WERI-Rb-1 (cell line): ENCODE data around the gene RERE.

Experiments
- DNase-seq: peaks from one replicate; pipeline ENCODE4 v3.0.0-alpha.2; 2020
- H3K27ac ChIP-seq: fragments of 250-450 bp; sonication (Bioruptor Pico); 2 replicates; pipeline ENCODE4 v1.5.1; 2020; ENCODE audit warnings: mild to moderate bottlenecking, moderate library complexity
- H3K27me3 ChIP-seq: fragments of 250-450 bp; sonication (Bioruptor Pico); 2 replicates; pipeline ENCODE4 v1.5.1; 2021; ENCODE audit warnings: mild to moderate bottlenecking, low read depth, moderate library complexity; ENCODE audit not compliant: insufficient read depth, severe bottlenecking
- H3K36me3 ChIP-seq: fragments of 250-450 bp; sonication (Bioruptor Pico); 2 replicates; pipeline ENCODE4 v1.5.1; 2020; ENCODE audit warnings: mild to moderate bottlenecking, moderate library complexity
- H3K4me3 ChIP-seq: 2 replicates; pipeline ENCODE4 v1.5.1; 2011; ENCODE audit warnings: low read depth, mild to moderate bottlenecking, control low read depth, low read length
- H3K9me3 ChIP-seq: fragments of 250-450 bp; sonication (Bioruptor Pico); 2 replicates; pipeline ENCODE4 v1.5.1; 2021; ENCODE audit warnings: mild to moderate bottlenecking, moderate library complexity; ENCODE audit not compliant: severe bottlenecking
- TF ChIP-seq, protein P1 (sequence below): IDR thresholded peaks from 2 replicates; pipeline ENCODE4 v1.5.1; 2011; ENCODE audit warnings: low read depth, mild to moderate bottlenecking, control low read depth, inconsistent platforms, low read length

The RERE gene

DNA sequence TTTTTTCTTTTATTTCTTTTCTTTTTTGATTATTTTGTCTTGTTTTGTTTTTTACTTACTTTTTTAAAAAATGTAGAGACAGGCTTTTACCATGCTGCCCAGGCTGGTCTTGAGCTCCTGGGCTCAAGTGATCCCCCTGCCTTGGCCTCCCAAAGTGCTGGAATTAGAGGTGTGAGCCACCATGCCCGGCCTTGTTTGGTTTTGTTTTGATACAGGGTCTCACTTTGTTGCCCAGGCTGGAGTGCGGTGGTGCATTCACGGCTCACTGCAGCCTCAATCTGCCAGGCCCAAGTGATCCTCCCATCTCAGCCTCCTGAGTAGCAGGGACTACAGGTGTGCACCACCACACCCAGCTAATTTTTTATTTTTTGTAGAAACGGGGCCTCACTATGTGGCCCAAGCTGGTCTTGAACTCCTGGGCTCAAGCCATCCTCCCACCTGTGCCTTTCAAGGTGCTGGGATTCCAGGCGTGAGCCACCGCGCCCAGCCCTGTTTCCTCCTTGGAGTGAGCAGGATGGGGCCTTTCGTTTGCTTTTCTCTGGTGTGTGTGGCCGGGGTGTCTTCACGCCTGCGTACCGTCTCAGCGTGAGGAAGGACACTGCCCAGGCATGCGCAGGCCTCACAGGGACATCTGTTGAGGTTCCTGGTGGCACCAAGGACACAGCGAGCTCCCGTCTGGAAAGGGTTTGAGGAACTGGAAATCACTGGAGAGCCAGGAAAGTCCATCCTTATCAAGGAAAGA, 484.0 kb downstream of the RERE start:
- H3K9me3 ChIP-seq, result no peaks in the 10 kb centered on the region
- H3K36me3 ChIP-seq, result no peaks in the 10 kb centered on the region
- no peak overlapping the region for H3K4me3 ChIP-seq
- H3K27ac ChIP-seq, result no peak overlapping the region
- no peaks in the 10 kb centered on the region for H3K27me3 ChIP-seq
- TF ChIP-seq, protein P1, sequence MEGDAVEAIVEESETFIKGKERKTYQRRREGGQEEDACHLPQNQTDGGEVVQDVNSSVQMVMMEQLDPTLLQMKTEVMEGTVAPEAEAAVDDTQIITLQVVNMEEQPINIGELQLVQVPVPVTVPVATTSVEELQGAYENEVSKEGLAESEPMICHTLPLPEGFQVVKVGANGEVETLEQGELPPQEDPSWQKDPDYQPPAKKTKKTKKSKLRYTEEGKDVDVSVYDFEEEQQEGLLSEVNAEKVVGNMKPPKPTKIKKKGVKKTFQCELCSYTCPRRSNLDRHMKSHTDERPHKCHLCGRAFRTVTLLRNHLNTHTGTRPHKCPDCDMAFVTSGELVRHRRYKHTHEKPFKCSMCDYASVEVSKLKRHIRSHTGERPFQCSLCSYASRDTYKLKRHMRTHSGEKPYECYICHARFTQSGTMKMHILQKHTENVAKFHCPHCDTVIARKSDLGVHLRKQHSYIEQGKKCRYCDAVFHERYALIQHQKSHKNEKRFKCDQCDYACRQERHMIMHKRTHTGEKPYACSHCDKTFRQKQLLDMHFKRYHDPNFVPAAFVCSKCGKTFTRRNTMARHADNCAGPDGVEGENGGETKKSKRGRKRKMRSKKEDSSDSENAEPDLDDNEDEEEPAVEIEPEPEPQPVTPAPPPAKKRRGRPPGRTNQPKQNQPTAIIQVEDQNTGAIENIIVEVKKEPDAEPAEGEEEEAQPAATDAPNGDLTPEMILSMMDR, result no peak
- no peak for DNase-seq

DNA sequence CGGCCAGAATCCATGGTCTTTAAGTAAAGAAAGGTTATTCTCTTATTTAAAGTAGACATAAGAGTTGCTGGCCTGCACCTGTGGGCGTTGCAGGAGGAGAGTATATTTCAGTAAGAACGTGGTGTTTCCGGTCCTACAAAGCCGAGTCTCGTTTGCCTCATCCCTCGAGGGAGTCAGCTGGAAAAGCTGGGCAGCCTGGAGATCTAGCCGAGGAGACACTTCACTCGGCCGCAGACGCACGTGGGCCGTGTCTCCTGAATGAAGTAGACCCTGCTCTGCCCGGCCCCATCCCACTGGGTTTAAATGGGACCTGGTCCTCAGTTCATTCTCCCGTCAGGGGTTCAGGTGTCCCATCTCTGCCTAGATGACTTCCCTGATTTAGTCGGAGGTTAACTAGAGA, 484.6 kb downstream of the RERE start:
- no peaks in the 10 kb centered on the region for H3K36me3 ChIP-seq
- TF ChIP-seq, protein P1, result no peak
- H3K27ac ChIP-seq, result no peak overlapping the region
- no peak for DNase-seq
- H3K9me3 ChIP-seq, result no peaks in the 10 kb centered on the region
- no peaks in the 10 kb centered on the region for H3K27me3 ChIP-seq
- no peak overlapping the region for H3K4me3 ChIP-seq

DNA sequence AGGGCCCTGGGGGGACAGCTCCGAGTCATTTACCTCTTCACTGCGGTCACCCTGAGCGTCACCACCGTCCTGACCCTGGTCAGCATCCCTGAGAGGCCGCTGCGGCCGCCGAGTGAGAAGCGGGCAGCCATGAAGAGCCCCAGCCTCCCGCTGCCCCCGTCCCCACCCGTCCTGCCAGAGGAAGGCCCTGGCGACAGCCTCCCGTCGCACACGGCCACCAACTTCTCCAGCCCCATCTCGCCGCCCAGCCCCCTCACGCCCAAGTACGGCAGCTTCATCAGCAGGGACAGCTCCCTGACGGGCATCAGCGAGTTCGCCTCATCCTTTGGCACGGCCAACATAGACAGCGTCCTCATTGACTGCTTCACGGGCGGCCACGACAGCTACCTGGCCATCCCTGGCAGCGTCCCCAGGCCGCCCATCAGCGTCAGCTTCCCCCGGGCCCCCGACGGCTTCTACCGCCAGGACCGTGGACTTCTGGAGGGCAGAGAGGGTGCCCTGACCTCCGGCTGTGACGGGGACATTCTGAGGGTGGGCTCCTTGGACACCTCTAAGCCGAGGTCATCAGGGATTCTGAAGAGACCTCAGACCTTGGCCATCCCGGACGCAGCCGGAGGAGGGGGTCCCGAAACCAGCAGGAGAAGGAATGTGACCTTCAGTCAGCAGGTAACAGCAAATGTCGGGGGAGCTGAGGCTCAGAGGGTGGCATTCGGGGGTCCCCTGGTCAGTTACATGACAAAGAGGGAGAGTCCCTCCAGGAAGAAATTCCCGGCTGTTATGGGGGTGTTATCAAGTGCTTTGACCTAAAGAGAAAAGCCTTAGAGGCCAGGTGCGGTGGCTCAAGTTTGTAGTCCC, 486.9 kb downstream of the RERE start:
- no peaks in the 10 kb centered on the region for H3K9me3 ChIP-seq
- H3K27ac ChIP-seq, result no peak overlapping the region

DNA sequence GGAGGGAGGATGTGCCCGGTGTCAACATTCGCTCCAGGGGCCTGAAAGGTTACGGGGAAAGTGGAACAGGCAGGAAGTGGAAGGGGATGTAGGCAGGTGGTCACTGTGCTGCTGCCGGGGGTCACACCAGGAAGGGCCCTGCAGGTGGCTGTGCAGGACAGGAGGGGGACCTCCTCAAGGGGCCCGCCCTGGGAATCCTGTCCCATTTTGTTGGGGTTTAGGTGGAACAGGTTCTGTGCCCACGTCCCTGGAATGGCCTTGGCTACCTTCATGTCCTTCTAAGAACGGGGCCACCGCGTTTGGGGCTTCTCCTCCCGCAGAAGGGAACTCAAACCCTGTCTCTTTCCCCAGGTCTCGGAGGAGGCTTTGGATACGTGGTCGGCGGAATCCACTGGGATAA, 487.6 kb downstream of the RERE start:
- H3K9me3 ChIP-seq, result no peaks in the 10 kb centered on the region
- TF ChIP-seq, protein P1, result no peak
- no peak overlapping the region for H3K27ac ChIP-seq
- no peaks in the 10 kb centered on the region for H3K27me3 ChIP-seq
- no peaks in the 10 kb centered on the region for H3K36me3 ChIP-seq
- H3K4me3 ChIP-seq, result no peak overlapping the region
- DNase-seq, result no peak

More for the DNA sequence above, 486.9 kb downstream of the RERE start:
- Histone ChIP-seq H3K4me3 (no peak overlapping the region), H3K27me3 (no peaks in the 10 kb centered on the region), H3K36me3 (no peaks in the 10 kb centered on the region)
- TF ChIP-seq, protein P1, result no peak
- no peak for DNase-seq

DNA sequence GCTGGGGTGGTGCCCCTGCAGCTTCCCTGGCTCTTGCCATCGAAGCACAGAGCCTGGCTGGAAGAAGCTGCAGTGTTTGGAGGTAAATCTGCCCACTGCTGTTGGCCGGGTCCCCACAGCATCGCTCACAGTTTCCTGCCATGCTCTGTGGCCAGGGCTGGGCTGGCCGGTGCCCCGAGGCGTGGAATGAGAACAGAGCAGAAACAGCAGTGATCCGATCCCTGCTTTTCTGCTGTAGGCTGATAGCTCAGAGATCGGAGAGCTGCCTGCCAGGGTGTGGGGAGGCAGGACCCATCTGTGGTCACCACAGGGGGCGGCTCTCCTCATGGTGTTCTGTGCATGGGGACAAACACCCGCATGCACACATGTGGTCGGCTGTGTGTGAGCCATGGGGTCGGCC, 488.0 kb downstream of the RERE start:
- no peak for DNase-seq
- no peak overlapping the region for H3K27ac ChIP-seq
- TF ChIP-seq, protein P1, result no peak
- H3K27me3 ChIP-seq, result no peaks in the 10 kb centered on the region
- no peaks in the 10 kb centered on the region for H3K36me3 ChIP-seq
- H3K4me3 ChIP-seq, result no peak overlapping the region
- H3K9me3 ChIP-seq, result no peaks in the 10 kb centered on the region
